ENCODE results near the gene RABEP2. TPM values are rescaled to one million over a fixed set of nuclear protein-coding genes. Genes with fewer than 3 reads are reported as not detected.
"Not testable (repeated sequence)": the region's sequence is repeated elsewhere in the genome, so short reads cannot be mapped to it uniquely, and the experiment has no call there.

RABEP2 gene
- polyA plus RNA-seq, 10 donors: 9.3 to 16.6 (median 12.5) TPM

- DNase-seq: no peak
Measured at GRCh38 chr16:28903344-28904042, 21.5 kb downstream of the RABEP2 start.

- no peak for DNase-seq
Measured at GRCh38 chr16:28902909-28903308, 22.1 kb downstream of the RABEP2 start.

GRCh38 chr16:28901862-28902261 lies 23.2 kb downstream of the RABEP2 start:
- no peak for DNase-seq

GRCh38 chr16:28900601-28901000 lies 24.4 kb downstream of the RABEP2 start:
- no peak for DNase-seq

GRCh38 chr16:28899882-28900590 lies 25.0 kb downstream of the RABEP2 start:
- DNase-seq: no peak

GRCh38 chr16:28898942-28899341 lies 26.1 kb downstream of the RABEP2 start:
- no peak for DNase-seq

GRCh38 chr16:28898266-28898665 lies 26.8 kb downstream of the RABEP2 start:
- no peak for DNase-seq

GRCh38 chr16:28897826-28898225 lies 27.2 kb downstream of the RABEP2 start:
- no peak for DNase-seq

- DNase-seq: no peak
Measured at GRCh38 chr16:28895609-28896008, 29.4 kb downstream of the RABEP2 start.

GRCh38 chr16:28893291-28893690 lies 31.7 kb downstream of the RABEP2 start:
- DNase-seq: no peak

GRCh38 chr16:28891964-28892890 lies 32.8 kb downstream of the RABEP2 start:
- no peak for DNase-seq

- not testable (repeated sequence) for DNase-seq
Measured at GRCh38 chr16:28890355-28890754, 34.7 kb downstream of the RABEP2 start.

- DNase-seq: no peak
Measured at GRCh38 chr16:28886945-28887344, 38.1 kb downstream of the RABEP2 start.

GRCh38 chr16:28884045-28884444 lies 41.0 kb downstream of the RABEP2 start:
- no peak for DNase-seq

GRCh38 chr16:28883221-28883996 lies 41.6 kb downstream of the RABEP2 start:
- DNase-seq: no peak

- peak; percentile 54 to 70 (median 55) for DNase-seq
Measured at GRCh38 chr16:28882551-28883160, 42.4 kb downstream of the RABEP2 start.

GRCh38 chr16:28881565-28881964 lies 43.5 kb downstream of the RABEP2 start:
- not testable (repeated sequence) for DNase-seq

GRCh38 chr16:28880955-28881354 lies 44.1 kb downstream of the RABEP2 start:
- DNase-seq: no peak

GRCh38 chr16:28880589-28880915 lies 44.5 kb downstream of the RABEP2 start:
- no peak for DNase-seq

- peak; percentile 85 to 94 (median 89) for DNase-seq
Measured at GRCh38 chr16:28879841-28880588, 45.0 kb downstream of the RABEP2 start.

All from muscle of back (tissue), 11 donors.